ENCODE measurements around the gene SLC6A9.

Gene SLC6A9

DNA sequence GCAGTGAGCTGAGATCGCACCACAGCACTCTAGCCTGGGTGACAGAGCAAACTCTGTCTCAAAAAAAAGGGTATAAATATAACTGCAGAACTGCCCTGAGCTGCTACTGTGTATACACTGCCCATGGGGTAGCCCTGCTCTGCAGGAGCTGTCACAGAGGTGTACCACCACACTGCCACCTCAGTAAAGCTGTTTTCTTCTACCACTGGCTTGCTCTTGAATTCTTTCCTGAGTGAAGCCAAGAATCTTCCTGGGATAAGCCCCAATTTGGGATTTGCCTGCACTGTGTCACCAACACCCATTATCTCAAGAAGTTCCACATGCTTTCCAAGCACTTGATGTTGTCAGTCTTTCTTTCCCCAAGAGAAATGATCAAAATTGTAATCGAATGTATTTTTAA, 30.6 kb upstream of the SLC6A9 start:
- peaks cover 1% of the 10 kb centered on the region for H3K27me3 Mint-ChIP-seq
- no peaks in the 10 kb centered on the region for H3K9me3 Mint-ChIP-seq
- DNase-seq (ENCODE audit: low spot score in 2 of 2) = no peak
- no peak overlapping the region for H3K27ac Mint-ChIP-seq
- H3K4me1 Mint-ChIP-seq = peaks cover 3% of the 10 kb centered on the region
- no peaks in the 10 kb centered on the region for H3K36me3 Mint-ChIP-seq
- no peak for ATAC-seq (ENCODE audit: low read depth)
- no peak overlapping the region for H3K4me3 Mint-ChIP-seq

DNA sequence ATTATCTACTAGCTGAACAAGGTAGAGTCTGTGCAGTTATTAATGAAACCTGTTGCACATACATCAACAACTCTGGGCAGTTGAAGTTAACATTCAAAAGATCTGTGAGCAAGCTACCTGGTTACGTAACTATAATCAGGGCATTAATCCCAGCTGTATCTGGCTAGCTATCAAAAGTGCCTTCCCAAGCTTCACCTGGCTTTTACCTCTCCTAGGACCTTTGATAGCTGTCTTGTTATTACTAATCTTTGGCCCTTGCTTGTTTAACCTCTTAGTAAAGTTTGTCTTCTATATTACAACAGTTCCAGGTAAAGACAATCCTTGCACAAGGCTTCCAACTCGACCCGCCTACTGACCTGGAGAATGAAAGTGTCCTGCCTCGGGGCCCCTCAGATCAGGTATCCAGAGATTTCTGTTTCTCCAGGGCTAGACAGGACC, 29.6 kb upstream of the SLC6A9 start:
- no peak overlapping the region for H3K4me3 Mint-ChIP-seq
- H3K9me3 Mint-ChIP-seq = no peaks in the 10 kb centered on the region
- H3K36me3 Mint-ChIP-seq = no peaks in the 10 kb centered on the region
- ATAC-seq (ENCODE audit: low read depth) = no peak
- DNase-seq (ENCODE audit: low spot score in 2 of 2) = no peak
- no peaks in the 10 kb centered on the region for H3K4me1 Mint-ChIP-seq
- H3K27me3 Mint-ChIP-seq = peaks cover 4% of the 10 kb centered on the region
- H3K27ac Mint-ChIP-seq = no peak overlapping the region

DNA sequence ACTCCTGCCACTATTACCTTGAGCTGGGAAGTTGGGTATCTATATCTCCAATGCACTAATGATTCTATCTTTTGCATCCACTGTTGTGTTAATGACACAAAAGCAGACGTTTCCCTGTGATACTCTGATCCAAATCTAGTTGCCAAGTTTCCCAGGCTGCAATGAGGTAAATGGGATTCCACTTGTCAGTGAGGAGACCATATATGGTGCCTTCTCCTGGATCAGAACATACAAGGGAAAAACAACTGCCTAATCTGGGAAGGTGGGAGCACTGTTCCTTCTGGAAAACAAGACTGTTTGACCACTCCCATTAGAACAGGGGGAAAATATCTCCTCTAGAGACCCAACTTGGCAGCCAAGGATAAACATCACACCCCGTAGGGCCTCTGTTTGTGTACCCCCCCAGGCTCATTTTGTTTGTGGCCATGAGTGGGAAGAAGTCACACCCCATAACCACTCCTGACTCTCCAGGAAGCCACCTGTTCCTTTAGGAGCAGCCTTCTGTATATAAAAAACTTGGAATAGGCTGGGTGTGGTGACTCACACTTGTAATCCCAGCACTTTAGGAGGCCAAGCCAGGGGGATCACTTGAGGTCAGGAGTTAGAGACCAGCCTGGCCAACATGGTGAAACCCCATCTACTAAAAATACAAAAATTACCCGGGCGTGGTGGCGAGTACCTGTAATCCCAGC, 28.5 kb upstream of the SLC6A9 start:
- no peak for DNase-seq (ENCODE audit: low spot score in 2 of 2)

DNA sequence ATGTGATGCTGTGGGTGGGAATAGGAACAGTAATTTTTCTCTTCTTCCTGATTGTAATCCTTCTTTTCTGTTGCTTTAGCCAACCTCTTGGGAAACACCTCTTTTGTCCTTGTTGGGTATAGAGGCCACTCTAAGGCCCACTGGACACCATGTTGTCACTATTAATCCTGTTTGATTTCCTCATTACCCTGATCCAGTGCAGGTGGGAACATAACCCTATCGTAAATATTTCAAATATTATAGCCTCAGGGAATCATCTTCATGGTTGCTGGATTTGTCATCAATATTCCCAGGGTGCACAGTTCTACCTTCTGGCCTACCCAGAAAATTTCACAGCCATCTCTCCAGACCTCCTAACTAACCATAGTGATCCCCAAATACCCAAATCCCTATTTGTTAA, 27.9 kb upstream of the SLC6A9 start:
- DNase-seq (ENCODE audit: low spot score in 2 of 2) (no peak), ATAC-seq (ENCODE audit: low read depth) (no peak)
- H3K9me3 Mint-ChIP-seq = no peaks in the 10 kb centered on the region
- H3K36me3 Mint-ChIP-seq = no peaks in the 10 kb centered on the region
- peaks cover 4% of the 10 kb centered on the region for H3K27me3 Mint-ChIP-seq
- H3K27ac Mint-ChIP-seq = no peak overlapping the region
- H3K4me1 Mint-ChIP-seq = no peaks in the 10 kb centered on the region
- no peak overlapping the region for H3K4me3 Mint-ChIP-seq

More for the DNA sequence above, 28.5 kb upstream of the SLC6A9 start:
- Mint-ChIP-seq H3K4me3 (no peak overlapping the region), H3K27me3 (peaks cover 4% of the 10 kb centered on the region), H3K4me1 (no peaks in the 10 kb centered on the region), H3K27ac (no peak overlapping the region), H3K36me3 (no peaks in the 10 kb centered on the region), H3K9me3 (no peaks in the 10 kb centered on the region)
- ATAC-seq (ENCODE audit: low read depth) = no peak

DNA sequence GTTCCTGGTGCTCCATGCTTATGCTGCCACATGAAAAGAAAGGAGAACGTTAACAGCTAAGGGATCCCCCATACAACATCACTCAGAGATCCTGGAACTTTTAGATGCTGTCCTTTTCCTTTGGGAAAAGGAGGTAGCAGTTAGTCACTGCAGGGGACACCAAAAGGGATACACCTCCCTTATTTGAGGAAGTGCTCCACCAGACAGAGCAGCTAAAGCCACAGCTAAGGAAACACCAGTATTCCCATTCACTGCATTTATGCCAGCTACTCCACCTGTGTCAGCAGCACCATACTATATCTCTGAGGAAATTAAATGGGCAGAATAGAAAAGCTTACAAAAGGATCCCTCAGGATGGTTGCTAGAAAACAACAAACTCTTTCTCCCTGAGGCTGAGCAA, 26.0 kb upstream of the SLC6A9 start:
- Mint-ChIP-seq H3K27ac (no peak overlapping the region), H3K4me1 (no peaks in the 10 kb centered on the region), H3K9me3 (no peaks in the 10 kb centered on the region), H3K4me3 (no peak overlapping the region), H3K27me3 (peaks cover 4% of the 10 kb centered on the region), H3K36me3 (no peaks in the 10 kb centered on the region)
- DNase-seq (ENCODE audit: low spot score in 2 of 2) = no peak
- ATAC-seq (ENCODE audit: low read depth) = no peak

DNA sequence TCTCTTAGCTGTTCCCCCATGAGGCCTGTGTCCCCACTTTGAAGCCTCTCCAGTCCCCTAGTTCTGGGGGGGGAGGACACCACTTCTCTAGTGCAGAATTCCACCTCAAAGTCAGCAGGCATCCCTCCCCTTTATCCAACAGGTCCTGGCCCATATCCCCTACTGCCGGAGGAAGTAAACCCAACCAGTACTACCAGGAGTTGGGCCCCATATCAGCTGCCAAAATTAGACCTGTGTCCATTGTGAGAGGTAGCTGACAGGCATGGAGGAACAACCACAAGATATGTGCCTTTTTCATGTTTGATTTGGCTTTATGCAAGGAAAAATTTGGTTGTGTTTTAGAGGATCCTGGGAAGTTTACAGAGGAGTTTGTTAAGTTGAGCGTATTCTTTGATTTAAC, 22.1 kb upstream of the SLC6A9 start:
- no peak overlapping the region for H3K27ac Mint-ChIP-seq
- DNase-seq (ENCODE audit: low spot score in 2 of 2) (no peak), ATAC-seq (ENCODE audit: low read depth) (no peak)
- H3K9me3 Mint-ChIP-seq = no peaks in the 10 kb centered on the region
- H3K4me1 Mint-ChIP-seq = no peaks in the 10 kb centered on the region
- H3K4me3 Mint-ChIP-seq = no peak overlapping the region
- H3K36me3 Mint-ChIP-seq = no peaks in the 10 kb centered on the region
- H3K27me3 Mint-ChIP-seq = peaks cover 5% of the 10 kb centered on the region

DNA sequence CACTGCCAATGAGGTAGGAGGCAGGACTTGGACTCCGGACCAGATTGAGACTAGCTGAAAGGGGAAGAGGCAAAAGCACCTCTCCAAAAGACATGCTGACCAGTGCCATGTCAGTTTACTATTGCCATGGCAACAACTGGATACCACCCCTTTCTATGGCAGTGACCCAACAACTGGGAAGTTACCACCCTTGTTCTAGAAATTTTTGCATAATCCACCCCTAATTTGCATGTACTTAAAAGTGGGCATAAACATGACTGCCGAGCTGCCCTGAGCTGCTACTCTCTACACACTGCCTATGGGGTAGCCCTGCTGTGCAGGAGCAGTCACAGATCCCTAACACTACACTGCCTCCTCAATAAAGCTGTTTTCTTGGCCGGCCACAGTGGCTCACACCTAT, 19.0 kb upstream of the SLC6A9 start:
- Mint-ChIP-seq H3K9me3 (no peaks in the 10 kb centered on the region), H3K27me3 (peaks cover 7% of the 10 kb centered on the region), H3K27ac (no peak overlapping the region), H3K4me3 (no peak overlapping the region), H3K4me1 (peaks cover 5% of the 10 kb centered on the region), H3K36me3 (no peaks in the 10 kb centered on the region)
- DNase-seq (ENCODE audit: low spot score in 2 of 2) = no peak
- peak; percentile 31 for ATAC-seq (ENCODE audit: low read depth)

DNA sequence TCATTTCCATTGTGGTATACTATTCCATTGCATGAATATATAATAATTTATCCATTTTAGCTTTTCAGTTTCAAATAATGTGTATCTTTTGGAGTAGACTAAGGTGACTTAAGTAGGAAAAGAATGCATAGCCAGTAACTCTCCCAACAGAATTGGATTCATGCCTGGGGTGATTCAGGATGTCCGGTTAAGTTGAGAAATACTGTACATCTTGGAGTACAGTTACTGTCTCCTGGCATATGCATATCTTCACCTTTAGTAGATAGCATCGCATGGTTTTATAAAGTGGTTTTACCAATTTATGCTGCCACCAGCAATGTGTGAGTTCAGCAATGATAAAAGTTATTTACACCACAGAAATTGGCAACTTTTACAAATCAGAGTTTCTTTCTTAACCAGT, 18.6 kb upstream of the SLC6A9 start:
- DNase-seq (ENCODE audit: low spot score in 2 of 2) = no peak

DNA sequence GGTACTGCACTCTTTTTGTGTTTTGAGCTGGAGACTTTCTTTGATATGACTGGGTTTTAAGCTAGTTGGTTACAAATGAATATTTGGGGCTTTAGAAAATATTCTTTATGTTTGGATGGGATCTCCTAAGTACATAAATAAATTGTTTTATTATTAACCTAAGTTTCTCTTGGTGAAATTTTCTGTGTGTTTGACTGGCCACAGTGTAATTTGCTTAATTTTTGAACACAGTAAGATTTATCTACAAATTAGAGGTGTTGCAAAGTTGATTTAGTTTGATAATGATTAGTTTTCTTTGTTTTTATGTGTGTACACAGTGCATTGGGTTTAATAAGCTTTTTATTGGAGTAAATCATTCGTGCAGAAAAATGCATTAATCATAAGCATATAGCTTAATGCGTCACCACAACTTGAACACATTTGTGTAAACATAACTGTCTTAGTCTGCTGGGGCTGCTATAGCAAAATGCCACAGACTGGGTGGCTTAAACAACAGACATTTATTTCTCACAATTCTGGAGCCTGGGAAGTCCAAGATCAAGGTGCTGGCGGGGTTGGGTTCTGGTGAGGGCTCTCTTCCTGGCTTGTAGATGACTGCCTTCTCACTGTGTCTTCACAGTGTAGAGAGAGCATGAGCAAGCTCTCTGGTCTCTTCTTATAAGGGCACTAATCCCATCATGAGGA, 17.4 kb upstream of the SLC6A9 start:
- no peaks in the 10 kb centered on the region for H3K9me3 Mint-ChIP-seq
- H3K4me3 Mint-ChIP-seq = no peak overlapping the region
- DNase-seq (ENCODE audit: low spot score in 2 of 2) = no peak
- H3K36me3 Mint-ChIP-seq = no peaks in the 10 kb centered on the region
- peaks cover 11% of the 10 kb centered on the region for H3K27me3 Mint-ChIP-seq
- no peak overlapping the region for H3K27ac Mint-ChIP-seq
- no peak for ATAC-seq (ENCODE audit: low read depth)
- H3K4me1 Mint-ChIP-seq = peaks cover 5% of the 10 kb centered on the region

More for the DNA sequence above, 18.6 kb upstream of the SLC6A9 start:
- ATAC-seq (ENCODE audit: low read depth) = no peak
- H3K9me3 Mint-ChIP-seq = no peaks in the 10 kb centered on the region
- no peaks in the 10 kb centered on the region for H3K36me3 Mint-ChIP-seq
- H3K27me3 Mint-ChIP-seq = peaks cover 7% of the 10 kb centered on the region
- peaks cover 5% of the 10 kb centered on the region for H3K4me1 Mint-ChIP-seq
- no peak overlapping the region for H3K27ac Mint-ChIP-seq
- H3K4me3 Mint-ChIP-seq = no peak overlapping the region

DNA sequence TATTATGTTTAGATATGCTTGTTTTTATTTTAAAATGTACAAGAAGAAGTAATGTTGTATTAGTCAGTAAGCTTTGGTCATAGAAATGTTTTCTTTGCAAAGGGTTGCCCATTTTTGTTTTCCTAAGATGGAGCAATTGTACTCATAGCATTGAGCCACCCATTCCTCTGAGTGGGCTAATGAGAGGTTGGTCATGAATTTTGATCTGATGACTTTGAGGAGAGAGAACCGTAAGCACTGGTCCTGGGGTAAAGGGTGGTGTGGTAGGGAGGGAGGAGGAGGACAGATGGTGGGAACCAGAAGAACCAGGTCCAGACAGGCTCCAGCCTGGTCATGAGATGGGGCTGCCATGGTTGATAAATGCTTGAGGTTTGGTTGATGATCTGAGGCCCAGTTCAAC, 15.9 kb upstream of the SLC6A9 start:
- no peak overlapping the region for H3K4me3 Mint-ChIP-seq
- peaks cover 15% of the 10 kb centered on the region for H3K27me3 Mint-ChIP-seq
- peaks cover 5% of the 10 kb centered on the region for H3K4me1 Mint-ChIP-seq
- ATAC-seq (ENCODE audit: low read depth) (no peak), DNase-seq (ENCODE audit: low spot score in 2 of 2) (no peak)
- no peak overlapping the region for H3K27ac Mint-ChIP-seq
- H3K9me3 Mint-ChIP-seq = no peaks in the 10 kb centered on the region
- no peaks in the 10 kb centered on the region for H3K36me3 Mint-ChIP-seq

DNA sequence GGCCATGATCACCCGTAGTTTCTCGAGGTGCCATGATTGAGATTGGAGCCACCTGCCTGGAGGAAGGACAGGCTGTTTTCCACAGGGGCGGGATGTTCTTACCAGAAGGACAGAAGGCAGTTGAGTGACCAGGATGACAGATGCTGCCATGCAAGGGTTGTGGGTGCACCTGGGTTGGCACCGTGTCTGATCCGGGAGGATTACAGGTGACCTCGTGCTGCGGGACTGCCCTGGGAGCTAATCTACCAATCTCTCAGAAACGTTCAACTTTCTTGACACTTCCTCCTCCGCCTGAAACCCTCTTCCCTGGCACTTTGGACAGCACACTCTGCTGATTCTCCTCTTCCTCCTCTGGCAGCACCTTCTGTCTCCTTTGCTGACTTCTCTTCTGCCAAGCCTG, 13.8 kb upstream of the SLC6A9 start:
- Mint-ChIP-seq H3K4me1 (peaks cover 5% of the 10 kb centered on the region), H3K27me3 (peaks cover 12% of the 10 kb centered on the region), H3K4me3 (no peak overlapping the region), H3K36me3 (no peaks in the 10 kb centered on the region), H3K27ac (no peak overlapping the region), H3K9me3 (no peaks in the 10 kb centered on the region)
- DNase-seq (ENCODE audit: low spot score in 2 of 2) (no peak), ATAC-seq (ENCODE audit: low read depth) (no peak)

DNA sequence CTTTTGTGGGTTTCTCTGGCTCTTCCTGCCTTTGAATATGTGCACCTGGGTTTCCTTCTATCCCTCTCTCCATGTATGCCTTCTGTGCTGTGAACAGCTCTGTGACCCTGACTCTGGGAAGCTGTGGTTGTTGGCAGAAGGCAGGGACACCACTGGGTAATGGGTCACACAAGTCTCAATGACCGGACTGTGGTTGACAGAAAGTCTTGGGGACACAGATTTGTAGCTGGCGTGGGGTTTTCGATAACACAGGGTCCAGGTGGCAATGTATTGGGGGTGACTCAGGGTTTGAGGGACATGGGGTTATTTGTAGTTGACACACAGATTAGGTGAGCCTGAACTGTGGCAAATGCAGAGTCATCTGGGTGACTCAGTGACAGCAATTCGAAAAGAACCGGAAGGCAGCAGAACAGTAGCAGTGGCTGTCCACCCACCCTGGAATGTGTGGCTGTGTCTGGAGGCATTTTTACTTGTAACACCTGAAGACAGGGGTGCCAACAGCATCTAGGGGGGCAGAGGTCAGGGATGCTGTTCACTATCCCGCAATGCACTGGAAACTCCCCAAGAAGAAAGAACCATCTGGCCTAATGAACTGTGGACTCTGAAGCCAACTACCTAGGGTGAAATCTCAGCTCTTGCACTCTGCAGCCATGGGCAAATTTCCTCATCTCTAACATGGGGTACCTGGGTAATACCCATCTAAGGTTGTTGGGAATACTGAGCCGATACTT, 13.0 kb upstream of the SLC6A9 start:
- DNase-seq (ENCODE audit: low spot score in 2 of 2) (no peak), ATAC-seq (ENCODE audit: low read depth) (no peak)
- Mint-ChIP-seq H3K9me3 (no peaks in the 10 kb centered on the region), H3K4me1 (peaks cover 5% of the 10 kb centered on the region), H3K4me3 (no peak overlapping the region), H3K36me3 (no peaks in the 10 kb centered on the region), H3K27me3 (peaks cover 12% of the 10 kb centered on the region), H3K27ac (no peak overlapping the region)

DNA sequence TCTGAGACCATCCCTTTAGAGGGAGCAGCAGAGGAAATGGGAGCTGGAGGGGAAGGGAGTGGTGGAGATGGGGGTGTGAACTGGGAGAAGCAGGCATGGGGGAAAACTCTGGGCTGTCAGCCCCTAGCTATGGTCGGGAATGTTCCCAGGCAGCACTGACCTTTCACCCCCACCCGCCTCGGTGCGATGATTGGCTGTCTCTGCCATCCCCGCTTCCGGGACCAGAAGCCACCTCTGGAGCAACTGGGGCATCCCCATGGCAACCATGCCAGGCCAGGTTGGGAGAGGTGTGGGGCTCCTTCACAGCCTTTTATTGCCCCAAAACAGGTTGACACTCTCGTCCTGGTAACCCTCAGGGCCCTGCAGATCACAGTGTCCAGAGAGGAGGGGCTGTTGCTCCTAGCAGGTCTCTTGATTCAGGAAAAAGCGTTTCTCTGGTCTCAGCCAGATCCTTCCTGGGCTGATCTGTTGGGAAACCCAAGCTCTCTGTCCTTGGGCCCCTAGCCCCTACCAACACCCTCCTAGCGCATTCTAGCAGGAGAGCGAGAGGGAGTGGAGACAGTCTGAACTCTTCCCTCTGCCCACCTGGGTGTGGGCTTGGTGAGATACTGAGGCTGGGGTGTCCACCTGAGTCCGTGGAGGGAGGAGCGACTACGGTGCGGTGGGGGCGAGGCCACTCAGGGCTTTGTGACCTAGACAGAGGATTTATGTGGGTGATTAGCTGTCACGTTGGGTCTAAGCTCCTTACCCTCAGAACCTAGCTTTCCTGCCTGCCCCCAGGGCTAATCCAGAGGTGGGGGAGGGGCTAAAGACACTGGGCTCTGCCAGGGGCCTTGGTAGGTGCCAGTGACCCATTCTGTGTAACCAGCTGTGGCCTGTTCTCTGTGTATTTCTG, 12.2 kb upstream of the SLC6A9 start:
- DNase-seq (ENCODE audit: low spot score in 2 of 2) (no peak), ATAC-seq (ENCODE audit: low read depth) (no peak)
- Mint-ChIP-seq H3K27ac (no peak overlapping the region), H3K36me3 (no peaks in the 10 kb centered on the region), H3K4me1 (peaks cover 5% of the 10 kb centered on the region), H3K4me3 (no peak overlapping the region), H3K9me3 (no peaks in the 10 kb centered on the region), H3K27me3 (peaks cover 12% of the 10 kb centered on the region)

DNA sequence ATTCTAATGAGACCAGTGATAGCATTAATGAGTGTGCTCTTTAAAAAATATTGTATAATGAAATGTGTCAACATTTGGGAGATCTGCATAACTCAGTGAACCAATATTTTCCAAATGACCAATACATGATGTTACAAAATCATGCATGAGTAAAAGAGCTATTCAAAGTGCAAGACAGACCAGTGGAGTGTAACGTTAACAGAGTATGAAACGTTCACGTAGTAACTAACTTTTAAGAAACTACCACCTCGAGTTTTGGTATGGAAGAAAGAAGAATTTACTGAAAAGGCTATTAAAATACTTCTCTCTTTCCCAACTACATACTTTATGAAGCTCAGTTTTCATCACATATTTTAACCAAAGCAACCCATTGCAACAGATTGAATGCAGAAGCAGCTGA, 9.6 kb upstream of the SLC6A9 start:
- peaks cover 3% of the 10 kb centered on the region for H3K4me1 Mint-ChIP-seq
- no peaks in the 10 kb centered on the region for H3K36me3 Mint-ChIP-seq
- no peak overlapping the region for H3K4me3 Mint-ChIP-seq
- DNase-seq (ENCODE audit: low spot score in 2 of 2) (no peak), ATAC-seq (ENCODE audit: low read depth) (no peak)
- H3K27ac Mint-ChIP-seq = no peak overlapping the region
- no peaks in the 10 kb centered on the region for H3K9me3 Mint-ChIP-seq
- peaks cover 8% of the 10 kb centered on the region for H3K27me3 Mint-ChIP-seq

Data from memory B cell (primary cell).